HepG2 (cell line): ENCODE results near the gene NDRG3. TPM values are rescaled to one million over a fixed set of nuclear protein-coding genes. Genes with fewer than 3 reads are reported as not detected.

ENCODE experiments used
- HDAC1 ChIP-seq: sonication (generic); formaldehyde crosslinking; IDR thresholded peaks from 2 replicates; pipeline ENCODE4 v1.5.1; 2020; ENCODE audit warnings: mild to moderate bottlenecking, missing genetic modification reagents
- NAIF1 ChIP-seq: sonication (generic); formaldehyde crosslinking; IDR thresholded peaks from 2 replicates; pipeline ENCODE4 v1.5.0; 2020; ENCODE audit warnings: mild to moderate bottlenecking, missing genetic modification reagents, borderline replicate concordance
- NR2C2 ChIP-seq: sonication (generic); formaldehyde crosslinking; IDR thresholded peaks from 2 replicates; pipeline ENCODE4 v1.4.0; 2020; ENCODE audit warnings: missing genetic modification reagents, mild to moderate bottlenecking, moderate library complexity, borderline replicate concordance
- PHF20 ChIP-seq: sonication (generic); formaldehyde crosslinking; IDR thresholded peaks from 2 replicates; pipeline ENCODE4 v1.5.0; 2020; ENCODE audit warnings: mild to moderate bottlenecking, missing genetic modification reagents
- PPARG ChIP-seq: conservative IDR thresholded peaks from 2 replicates; pipeline ENCODE4 v1.6.1; 2016; ENCODE audit warnings: missing biosample characterization, missing genetic modification reagents
- REXO4 ChIP-seq: sonication (generic); formaldehyde crosslinking; IDR thresholded peaks from 2 replicates; pipeline ENCODE4 v1.8.0; 2022; ENCODE audit warnings: missing genetic modification reagents, mild to moderate bottlenecking, borderline replicate concordance
- ZNF136 ChIP-seq: sonication (generic); formaldehyde crosslinking; IDR thresholded peaks from 2 replicates; pipeline ENCODE4 v1.8.1; 2022; ENCODE audit warnings: low read depth, mild to moderate bottlenecking, moderate library complexity, missing genetic modification reagents
- ZNF296 ChIP-seq: sonication (generic); formaldehyde crosslinking; conservative IDR thresholded peaks from 2 replicates; pipeline ENCODE4 v1.5.0; 2020; ENCODE audit warnings: mild to moderate bottlenecking, missing genetic modification reagents
- ZNF337 ChIP-seq: sonication (generic); formaldehyde crosslinking; IDR thresholded peaks from 2 replicates; pipeline ENCODE4 v1.5.1; 2020; ENCODE audit warnings: missing genetic modification reagents, low read depth, mild to moderate bottlenecking, borderline replicate concordance
- ZNF33B ChIP-seq: sonication (generic); formaldehyde crosslinking; IDR thresholded peaks from 2 replicates; pipeline ENCODE4 v1.5.1; 2020; ENCODE audit warnings: mild to moderate bottlenecking, missing genetic modification reagents
- ZNF441 ChIP-seq: sonication (generic); formaldehyde crosslinking; IDR thresholded peaks from 2 replicates; pipeline ENCODE4 v1.7.0; 2021; ENCODE audit warnings: missing genetic modification reagents, borderline replicate concordance
- ZNF549 ChIP-seq: sonication (generic); formaldehyde crosslinking; IDR thresholded peaks from 2 replicates; pipeline ENCODE4 v1.5.0; 2020; ENCODE audit warnings: missing genetic modification reagents
- ZNF619 ChIP-seq: sonication (generic); formaldehyde crosslinking; IDR thresholded peaks from 2 replicates; pipeline ENCODE4 v1.4.0; 2020; ENCODE audit warnings: mild to moderate bottlenecking, missing genetic modification reagents
- ZNF644 ChIP-seq: IDR thresholded peaks from 2 replicates; pipeline ENCODE4 v1.6.1; 2016; ENCODE audit warnings: low read depth
- ZNF672 ChIP-seq: sonication (generic); formaldehyde crosslinking; IDR thresholded peaks from 2 replicates; pipeline ENCODE4 v1.8.1; 2022; ENCODE audit warnings: missing genetic modification reagents
- polyA plus RNA-seq, 8 experiments: library from polyadenylated mRNA; depleted of rRNA in 3 of 8; stranded (reverse) in 7 of 8; unstranded in 1 of 8; fragments of >200 nt; fragmentation: Illumina TruSeq in 4 of 8; extraction: Trizol in 4 of 8; gene quantifications; 2 replicates each; pipeline versions ENCODE4 v1.2.1 to v1.2.3, GENCODE V29; 2011 to 2016; ENCODE audit warnings: low read depth in 4 of 8, missing spikeins in 1 of 8, mixed read lengths in 1 of 8; ENCODE audit not compliant: insufficient read depth in 1 of 8
- total RNA-seq, 5 experiments: library from RNA; depleted of rRNA; stranded (reverse); fragments of >200 nt; fragmentation: Illumina TruSeq; extraction: Trizol; gene quantifications; 2 replicates each; pipeline ENCODE4 v1.2.3, GENCODE V29; 2016; ENCODE audit warnings: low read depth in 1 of 5
- TF ChIP-seq, protein P1 (sequence below): IDR thresholded peaks from 2 replicates; pipeline ENCODE4 v1.4.0; 2020; ENCODE audit warnings: mild to moderate bottlenecking, missing genetic modification reagents
- TF ChIP-seq, protein P2 (sequence below): sonication (generic); formaldehyde crosslinking; IDR thresholded peaks from 2 replicates; pipeline ENCODE4 v1.8.0; 2022; ENCODE audit warnings: missing genetic modification reagents, mild to moderate bottlenecking, borderline replicate concordance
- TF ChIP-seq, protein P3 (sequence below): sonication (generic); formaldehyde crosslinking; IDR thresholded peaks from 2 replicates; pipeline ENCODE4 v1.4.0; 2020; ENCODE audit warnings: mild to moderate bottlenecking, missing genetic modification reagents
- TF ChIP-seq, protein P4 (sequence below): sonication (generic); formaldehyde crosslinking; IDR thresholded peaks from 2 replicates; pipeline ENCODE4 v1.4.0; 2020; ENCODE audit warnings: missing genetic modification reagents
- TF ChIP-seq, protein P5 (sequence below): sonication (generic); formaldehyde crosslinking; conservative IDR thresholded peaks from 2 replicates; pipeline ENCODE4 v1.4.0; 2020; ENCODE audit warnings: mild to moderate bottlenecking, missing genetic modification reagents, moderate library complexity

NDRG3 gene
- total and polyA plus RNA-seq, 2 of the 13 experiments (the other 11 are each of a cell fraction or from before 2014, with no cell fraction given): 36.0 to 40.5 TPM

DNA sequence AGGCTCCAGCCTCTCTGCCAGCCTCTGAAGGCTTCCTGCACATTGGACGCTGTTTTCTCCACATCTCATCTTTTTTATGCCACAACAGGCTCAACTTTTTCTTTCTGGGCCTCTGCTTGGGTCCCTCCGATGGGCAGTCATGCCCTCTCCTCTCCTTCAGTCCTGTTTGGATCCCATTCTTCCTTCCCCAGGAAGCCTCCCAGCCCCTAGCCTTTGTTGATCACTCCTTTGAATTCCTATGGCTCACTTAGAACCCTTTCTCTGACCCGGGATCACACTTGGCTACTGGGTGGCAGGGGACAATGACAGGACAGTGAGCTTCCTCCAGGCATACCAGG, 104.4 kb downstream of the NDRG3 start (continued):
- TF ChIP-seq, protein P1, sequence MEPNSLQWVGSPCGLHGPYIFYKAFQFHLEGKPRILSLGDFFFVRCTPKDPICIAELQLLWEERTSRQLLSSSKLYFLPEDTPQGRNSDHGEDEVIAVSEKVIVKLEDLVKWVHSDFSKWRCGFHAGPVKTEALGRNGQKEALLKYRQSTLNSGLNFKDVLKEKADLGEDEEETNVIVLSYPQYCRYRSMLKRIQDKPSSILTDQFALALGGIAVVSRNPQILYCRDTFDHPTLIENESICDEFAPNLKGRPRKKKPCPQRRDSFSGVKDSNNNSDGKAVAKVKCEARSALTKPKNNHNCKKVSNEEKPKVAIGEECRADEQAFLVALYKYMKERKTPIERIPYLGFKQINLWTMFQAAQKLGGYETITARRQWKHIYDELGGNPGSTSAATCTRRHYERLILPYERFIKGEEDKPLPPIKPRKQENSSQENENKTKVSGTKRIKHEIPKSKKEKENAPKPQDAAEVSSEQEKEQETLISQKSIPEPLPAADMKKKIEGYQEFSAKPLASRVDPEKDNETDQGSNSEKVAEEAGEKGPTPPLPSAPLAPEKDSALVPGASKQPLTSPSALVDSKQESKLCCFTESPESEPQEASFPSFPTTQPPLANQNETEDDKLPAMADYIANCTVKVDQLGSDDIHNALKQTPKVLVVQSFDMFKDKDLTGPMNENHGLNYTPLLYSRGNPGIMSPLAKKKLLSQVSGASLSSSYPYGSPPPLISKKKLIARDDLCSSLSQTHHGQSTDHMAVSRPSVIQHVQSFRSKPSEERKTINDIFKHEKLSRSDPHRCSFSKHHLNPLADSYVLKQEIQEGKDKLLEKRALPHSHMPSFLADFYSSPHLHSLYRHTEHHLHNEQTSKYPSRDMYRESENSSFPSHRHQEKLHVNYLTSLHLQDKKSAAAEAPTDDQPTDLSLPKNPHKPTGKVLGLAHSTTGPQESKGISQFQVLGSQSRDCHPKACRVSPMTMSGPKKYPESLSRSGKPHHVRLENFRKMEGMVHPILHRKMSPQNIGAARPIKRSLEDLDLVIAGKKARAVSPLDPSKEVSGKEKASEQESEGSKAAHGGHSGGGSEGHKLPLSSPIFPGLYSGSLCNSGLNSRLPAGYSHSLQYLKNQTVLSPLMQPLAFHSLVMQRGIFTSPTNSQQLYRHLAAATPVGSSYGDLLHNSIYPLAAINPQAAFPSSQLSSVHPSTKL (CRISPR knock-in tag): no peak
- TF ChIP-seq ZNF296 (CRISPR knock-in tag): no peak
- TF ChIP-seq ZNF619 (CRISPR knock-in tag): no peak
- TF ChIP-seq ZNF549: no peak
- no peak for TF ChIP-seq ZNF441
- no peak for TF ChIP-seq HDAC1 (CRISPR knock-in tag)
- TF ChIP-seq ZNF33B (CRISPR knock-in tag): no peak
- TF ChIP-seq, protein P2, sequence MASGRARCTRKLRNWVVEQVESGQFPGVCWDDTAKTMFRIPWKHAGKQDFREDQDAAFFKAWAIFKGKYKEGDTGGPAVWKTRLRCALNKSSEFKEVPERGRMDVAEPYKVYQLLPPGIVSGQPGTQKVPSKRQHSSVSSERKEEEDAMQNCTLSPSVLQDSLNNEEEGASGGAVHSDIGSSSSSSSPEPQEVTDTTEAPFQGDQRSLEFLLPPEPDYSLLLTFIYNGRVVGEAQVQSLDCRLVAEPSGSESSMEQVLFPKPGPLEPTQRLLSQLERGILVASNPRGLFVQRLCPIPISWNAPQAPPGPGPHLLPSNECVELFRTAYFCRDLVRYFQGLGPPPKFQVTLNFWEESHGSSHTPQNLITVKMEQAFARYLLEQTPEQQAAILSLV (CRISPR knock-in tag): 0 out of 2 replicates have a peak, but pooled peaks have one; percentile 57
- TF ChIP-seq, protein P3, sequence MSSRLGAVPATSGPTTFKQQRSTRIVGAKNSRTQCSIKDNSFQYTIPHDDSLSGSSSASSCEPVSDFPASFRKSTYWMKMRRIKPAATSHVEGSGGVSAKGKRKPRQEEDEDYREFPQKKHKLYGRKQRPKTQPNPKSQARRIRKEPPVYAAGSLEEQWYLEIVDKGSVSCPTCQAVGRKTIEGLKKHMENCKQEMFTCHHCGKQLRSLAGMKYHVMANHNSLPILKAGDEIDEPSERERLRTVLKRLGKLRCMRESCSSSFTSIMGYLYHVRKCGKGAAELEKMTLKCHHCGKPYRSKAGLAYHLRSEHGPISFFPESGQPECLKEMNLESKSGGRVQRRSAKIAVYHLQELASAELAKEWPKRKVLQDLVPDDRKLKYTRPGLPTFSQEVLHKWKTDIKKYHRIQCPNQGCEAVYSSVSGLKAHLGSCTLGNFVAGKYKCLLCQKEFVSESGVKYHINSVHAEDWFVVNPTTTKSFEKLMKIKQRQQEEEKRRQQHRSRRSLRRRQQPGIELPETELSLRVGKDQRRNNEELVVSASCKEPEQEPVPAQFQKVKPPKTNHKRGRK: no peak
- no peak for TF ChIP-seq REXO4 (CRISPR knock-in tag)
- no peak for TF ChIP-seq PPARG (CRISPR knock-in tag)
- TF ChIP-seq ZNF644: no peak
- TF ChIP-seq NR2C2 (CRISPR knock-in tag): no peak
- TF ChIP-seq PHF20: no peak
- no peak for TF ChIP-seq ZNF136 (CRISPR knock-in tag)
- TF ChIP-seq, protein P4, sequence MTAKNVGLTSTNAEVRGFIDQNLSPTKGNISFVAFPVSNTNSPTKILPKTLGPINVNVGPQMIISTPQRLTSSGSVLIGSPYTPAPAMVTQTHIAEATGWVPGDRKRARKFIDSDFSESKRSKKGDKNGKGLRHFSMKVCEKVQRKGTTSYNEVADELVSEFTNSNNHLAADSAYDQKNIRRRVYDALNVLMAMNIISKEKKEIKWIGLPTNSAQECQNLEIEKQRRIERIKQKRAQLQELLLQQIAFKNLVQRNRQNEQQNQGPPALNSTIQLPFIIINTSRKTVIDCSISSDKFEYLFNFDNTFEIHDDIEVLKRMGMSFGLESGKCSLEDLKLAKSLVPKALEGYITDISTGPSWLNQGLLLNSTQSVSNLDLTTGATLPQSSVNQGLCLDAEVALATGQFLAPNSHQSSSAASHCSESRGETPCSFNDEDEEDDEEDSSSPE (CRISPR knock-in tag): 0 out of 2 replicates have a peak, but pooled peaks have one; percentile 2
- no peak for TF ChIP-seq ZNF672
- TF ChIP-seq, protein P5, sequence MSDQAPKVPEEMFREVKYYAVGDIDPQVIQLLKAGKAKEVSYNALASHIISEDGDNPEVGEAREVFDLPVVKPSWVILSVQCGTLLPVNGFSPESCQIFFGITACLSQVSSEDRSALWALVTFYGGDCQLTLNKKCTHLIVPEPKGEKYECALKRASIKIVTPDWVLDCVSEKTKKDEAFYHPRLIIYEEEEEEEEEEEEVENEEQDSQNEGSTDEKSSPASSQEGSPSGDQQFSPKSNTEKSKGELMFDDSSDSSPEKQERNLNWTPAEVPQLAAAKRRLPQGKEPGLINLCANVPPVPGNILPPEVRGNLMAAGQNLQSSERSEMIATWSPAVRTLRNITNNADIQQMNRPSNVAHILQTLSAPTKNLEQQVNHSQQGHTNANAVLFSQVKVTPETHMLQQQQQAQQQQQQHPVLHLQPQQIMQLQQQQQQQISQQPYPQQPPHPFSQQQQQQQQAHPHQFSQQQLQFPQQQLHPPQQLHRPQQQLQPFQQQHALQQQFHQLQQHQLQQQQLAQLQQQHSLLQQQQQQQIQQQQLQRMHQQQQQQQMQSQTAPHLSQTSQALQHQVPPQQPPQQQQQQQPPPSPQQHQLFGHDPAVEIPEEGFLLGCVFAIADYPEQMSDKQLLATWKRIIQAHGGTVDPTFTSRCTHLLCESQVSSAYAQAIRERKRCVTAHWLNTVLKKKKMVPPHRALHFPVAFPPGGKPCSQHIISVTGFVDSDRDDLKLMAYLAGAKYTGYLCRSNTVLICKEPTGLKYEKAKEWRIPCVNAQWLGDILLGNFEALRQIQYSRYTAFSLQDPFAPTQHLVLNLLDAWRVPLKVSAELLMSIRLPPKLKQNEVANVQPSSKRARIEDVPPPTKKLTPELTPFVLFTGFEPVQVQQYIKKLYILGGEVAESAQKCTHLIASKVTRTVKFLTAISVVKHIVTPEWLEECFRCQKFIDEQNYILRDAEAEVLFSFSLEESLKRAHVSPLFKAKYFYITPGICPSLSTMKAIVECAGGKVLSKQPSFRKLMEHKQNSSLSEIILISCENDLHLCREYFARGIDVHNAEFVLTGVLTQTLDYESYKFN (CRISPR knock-in tag): no peak
- TF ChIP-seq NAIF1 (CRISPR knock-in tag): no peak
- no peak for TF ChIP-seq ZNF337 (CRISPR knock-in tag)
